Glutamatergic neuron (in vitro differentiated cells): Measurements from ENCODE around the gene EIF3F. TPM values are rescaled to one million over a fixed set of nuclear protein-coding genes. Genes with fewer than 3 reads are reported as not detected.

ENCODE experiments used
- DNase-seq: peaks from one replicate; pipeline ENCODE4 v3.0.0; 2022
- H3K27ac Mint-ChIP-seq: one replicate; pipeline ENCODE4 v1.8.0; 2020; ENCODE audit warnings: mild to moderate bottlenecking, mixed read lengths, inconsistent platforms; ENCODE audit not compliant: unreplicated experiment
- H3K27me3 Mint-ChIP-seq: one replicate; pipeline ENCODE4 v1.8.0; 2020; ENCODE audit warnings: mild to moderate bottlenecking, moderate library complexity, mixed read lengths, inconsistent platforms; ENCODE audit not compliant: unreplicated experiment
- H3K36me3 Mint-ChIP-seq: one replicate; pipeline ENCODE4 v1.8.0; 2020; ENCODE audit warnings: mild to moderate bottlenecking, mixed read lengths, inconsistent platforms; ENCODE audit not compliant: unreplicated experiment
- H3K4me1 Mint-ChIP-seq: one replicate; pipeline ENCODE4 v1.8.0; 2020; ENCODE audit warnings: mild to moderate bottlenecking, low read depth, mixed read lengths, inconsistent platforms; ENCODE audit not compliant: unreplicated experiment
- H3K4me3 Mint-ChIP-seq: one replicate; pipeline ENCODE4 v1.8.0; 2020; ENCODE audit warnings: mild to moderate bottlenecking, mixed read lengths, inconsistent platforms; ENCODE audit not compliant: unreplicated experiment
- H3K9me3 Mint-ChIP-seq: one replicate; pipeline ENCODE4 v1.8.0; 2020; ENCODE audit warnings: mild to moderate bottlenecking, moderate library complexity, mixed read lengths, inconsistent platforms; ENCODE audit not compliant: unreplicated experiment
- CTCF ChIP-seq: fragments of 200-600 bp; sonication (generic); IDR thresholded peaks from one replicate; pipeline ENCODE4 v1.5.0; 2021; ENCODE audit not compliant: partially characterized antibody, unreplicated experiment
- total RNA-seq: library from RNA; stranded (reverse); fragmentation: NEBNext Ultra II Directional; extraction: Animal tissue kit (Norgen Biotek cat#: 25700); gene quantifications from one replicate; pipeline ENCODE4 v1.2.1, GENCODE V29; 2021; ENCODE audit not compliant: unreplicated experiment

EIF3F gene
- total RNA-seq, 1 donor from 2014 or later, result 217 TPM

GRCh38 chr11:8018484-8019313 lies 31.6 kb downstream of the EIF3F start:
- peak; percentile 65 for DNase-seq
- Mint-ChIP-seq H3K9me3 (no peaks in the 10 kb centered on the region), H3K27ac (no peak overlapping the region), H3K4me3 (peak overlapping the region; percentile 92), H3K4me1 (peaks cover 9% of the 10 kb centered on the region), H3K27me3 (peaks cover 16% of the 10 kb centered on the region), H3K36me3 (no peaks in the 10 kb centered on the region)
- TF ChIP-seq CTCF, result no peak

GRCh38 chr11:8019314-8020243 lies 32.4 kb downstream of the EIF3F start:
- Mint-ChIP-seq H3K9me3 (no peaks in the 10 kb centered on the region), H3K27me3 (peaks cover 16% of the 10 kb centered on the region), H3K36me3 (no peaks in the 10 kb centered on the region), H3K27ac (no peak overlapping the region), H3K4me1 (peaks cover 9% of the 10 kb centered on the region), H3K4me3 (peak overlapping the region; percentile 85)
- peak; percentile 40 for DNase-seq
- TF ChIP-seq CTCF, result no peak

- Mint-ChIP-seq H3K27ac (peak overlapping the region; percentile 15), H3K9me3 (no peaks in the 10 kb centered on the region), H3K4me1 (peaks cover 9% of the 10 kb centered on the region), H3K27me3 (peaks cover 15% of the 10 kb centered on the region), H3K4me3 (peak overlapping the region; percentile 85), H3K36me3 (no peaks in the 10 kb centered on the region)
- TF ChIP-seq CTCF, result no peak
- DNase-seq, result no peak
Measured at GRCh38 chr11:8020244-8020597, 33.1 kb downstream of the EIF3F start.

- H3K4me3 Mint-ChIP-seq, result no peak overlapping the region
- no peaks in the 10 kb centered on the region for H3K9me3 Mint-ChIP-seq
- H3K4me1 Mint-ChIP-seq, result peaks cover 9% of the 10 kb centered on the region
- TF ChIP-seq CTCF, result no peak
- H3K27me3 Mint-ChIP-seq, result peaks cover 15% of the 10 kb centered on the region
- no peak for DNase-seq
- no peaks in the 10 kb centered on the region for H3K36me3 Mint-ChIP-seq
- H3K27ac Mint-ChIP-seq, result no peak overlapping the region
Measured at GRCh38 chr11:8021920-8022319, 34.8 kb downstream of the EIF3F start.
